Stimulated activated CD4-positive, alpha-beta T cell treated with anti-CD3 and anti-CD28 coated beads, Interleukin-15, amount 100 ng/mL, for 24 hours (primary cell): Measurements from ENCODE around the gene PDLIM4.

Source experiments
- DNase-seq: peaks from one replicate; pipeline ENCODE4 v3.0.0-alpha.2; 2020

PDLIM4 gene

DNA sequence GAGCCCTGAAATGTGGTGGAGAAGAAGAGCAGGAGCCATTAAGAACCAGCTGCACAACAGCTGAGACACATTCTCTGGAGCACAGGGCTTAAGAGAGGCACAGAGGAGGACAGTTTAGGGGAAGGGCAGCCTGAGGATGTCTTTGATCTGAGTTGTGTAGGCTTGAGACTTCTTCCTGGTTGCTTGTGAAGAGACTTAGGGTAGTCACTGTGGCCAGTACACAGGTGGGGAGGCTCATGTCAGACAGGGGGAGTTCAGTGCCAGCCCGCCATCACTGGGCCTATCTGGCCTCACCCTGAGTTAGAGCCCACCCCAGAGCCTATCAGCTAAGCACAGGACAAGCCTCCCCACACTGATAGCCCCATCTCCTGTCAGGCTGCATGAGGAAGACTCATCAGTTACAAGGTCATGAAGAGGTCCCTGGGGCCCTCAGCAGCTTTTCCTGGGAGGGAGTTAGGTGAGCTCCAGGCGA, 56.5 kb downstream of the PDLIM4 start:
- DNase-seq = no peak

GRCh38 chr5:132315529-132316067, 58.1 kb downstream of the PDLIM4 start:
- no peak for DNase-seq

GRCh38 chr5:132319975-132320374, 62.5 kb downstream of the PDLIM4 start:
- DNase-seq = no peak

DNA sequence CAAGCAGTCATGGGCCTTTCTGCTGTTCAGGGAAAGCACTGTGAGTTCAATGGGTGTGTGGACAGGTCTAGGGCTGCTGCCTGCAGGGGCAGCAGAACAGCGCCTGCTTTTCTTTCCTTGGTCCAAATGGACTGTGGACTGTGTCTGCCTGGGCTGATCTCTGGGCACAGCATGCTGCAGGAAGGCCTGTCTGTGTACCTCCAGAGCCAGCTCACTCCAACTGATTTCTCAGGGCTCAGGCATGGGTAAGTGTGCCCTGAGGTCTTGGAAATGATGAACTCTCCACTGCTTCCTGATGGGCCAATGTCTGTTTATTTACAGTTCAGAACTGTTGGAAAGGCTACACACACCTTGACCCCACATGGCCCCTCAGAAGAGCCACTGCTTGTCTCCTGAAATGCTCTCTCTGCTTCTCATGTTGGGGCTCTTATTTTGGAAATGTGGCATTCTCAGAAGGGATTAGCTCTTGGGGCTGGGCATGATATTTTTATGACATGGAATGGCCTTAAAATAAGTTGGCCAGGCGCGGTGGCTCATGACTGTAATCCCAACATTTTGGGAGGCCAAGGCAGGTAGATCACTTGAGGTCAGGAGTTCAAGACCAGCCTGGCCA, 63.7 kb downstream of the PDLIM4 start:
- no peak for DNase-seq

- no peak for DNase-seq
These were observed 64.8 kb downstream of the PDLIM4 start for GRCh38 chr5:132322266-132322665.
